NT2/D1 (cell line): ENCODE data around the gene ARHGAP10.

Experiments used
- SUZ12 ChIP-seq: IDR thresholded peaks from 2 replicates; pipeline ENCODE4 v1.6.1; 2011; ENCODE audit not compliant: insufficient read length, insufficient read depth; ENCODE audit errors: extremely low read depth
- YY1 ChIP-seq: IDR thresholded peaks from 2 replicates; pipeline ENCODE4 v1.6.1; 2011; ENCODE audit not compliant: insufficient read length, insufficient read depth
- ZNF274 ChIP-seq: IDR thresholded peaks from 2 replicates; pipeline ENCODE4 v1.6.1; 2011; ENCODE audit warnings: mild to moderate bottlenecking, low read depth, low read length

DNA sequence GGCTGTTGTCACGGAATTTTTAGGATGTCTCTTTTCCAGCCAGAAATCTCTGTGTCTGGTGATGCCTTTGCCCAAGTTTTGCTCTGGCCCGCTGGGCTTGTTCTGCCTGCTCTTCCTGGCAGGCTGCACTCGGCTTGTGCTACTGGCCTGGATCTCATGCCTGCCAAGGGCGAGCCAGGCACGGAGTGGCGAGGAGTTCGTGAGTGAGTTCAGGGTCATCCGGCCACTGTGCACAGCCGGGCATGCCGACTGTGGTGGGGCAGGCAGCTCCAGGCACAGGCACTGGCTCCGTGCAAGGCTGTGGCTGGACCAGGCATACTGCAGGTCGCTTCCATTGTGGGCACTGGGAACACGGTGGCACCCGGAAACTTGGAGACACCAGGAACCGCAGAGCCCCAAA lies 129.1 kb downstream of the ARHGAP10 start:
- TF ChIP-seq YY1 (no peak), ZNF274 (no peak), SUZ12 (no peak)
